HL-60 (cell line): Measurements from ENCODE around the gene RGL4.

Source experiments
- DNase-seq, 2 experiments: peaks; one replicate each; pipeline ENCODE4 v3.0.0-alpha.2; 2010 to 2020; ENCODE audit warnings: low read depth in 1 of 2, low spot score in 1 of 2
- H3K27ac ChIP-seq: fragments of 250-450 bp; sonication (Bioruptor Pico); replicated peaks from 2 replicates; pipeline ENCODE4 v1.5.1; 2020; ENCODE audit warnings: mild to moderate bottlenecking, moderate library complexity
- H3K27me3 ChIP-seq: fragments of 250-450 bp; sonication (Bioruptor Pico); 2 replicates; pipeline ENCODE4 v1.5.1; 2021; ENCODE audit warnings: mild to moderate bottlenecking, moderate library complexity; ENCODE audit not compliant: insufficient read depth, poor library complexity, severe bottlenecking
- H3K4me3 ChIP-seq: replicated peaks from 2 replicates; pipeline ENCODE4 v1.5.1; 2011; ENCODE audit warnings: mild to moderate bottlenecking, control low read depth, low read length; ENCODE audit not compliant: insufficient read depth
- GABPA ChIP-seq: IDR thresholded peaks from 2 replicates; pipeline ENCODE4 v1.6.1; 2012; ENCODE audit warnings: low read depth
- POLR2AphosphoS5 ChIP-seq: IDR thresholded peaks from 2 replicates; pipeline ENCODE4 v1.6.1; 2012; ENCODE audit warnings: low read depth
- SPI1 ChIP-seq: IDR thresholded peaks from 2 replicates; pipeline ENCODE4 v1.6.1; 2012; ENCODE audit warnings: low read depth, mild to moderate bottlenecking, borderline replicate concordance
- TF ChIP-seq, protein P1 (sequence below): IDR thresholded peaks from one replicate; pipeline ENCODE4 v1.5.1; 2011; ENCODE audit warnings: low read length, control low read depth, inconsistent platforms; ENCODE audit not compliant: insufficient read depth
- TF ChIP-seq, protein P2 (sequence below): IDR thresholded peaks from 2 replicates; pipeline ENCODE4 v1.6.1; 2012; ENCODE audit warnings: low read depth; ENCODE audit not compliant: insufficient replicate concordance

The RGL4 gene

DNA sequence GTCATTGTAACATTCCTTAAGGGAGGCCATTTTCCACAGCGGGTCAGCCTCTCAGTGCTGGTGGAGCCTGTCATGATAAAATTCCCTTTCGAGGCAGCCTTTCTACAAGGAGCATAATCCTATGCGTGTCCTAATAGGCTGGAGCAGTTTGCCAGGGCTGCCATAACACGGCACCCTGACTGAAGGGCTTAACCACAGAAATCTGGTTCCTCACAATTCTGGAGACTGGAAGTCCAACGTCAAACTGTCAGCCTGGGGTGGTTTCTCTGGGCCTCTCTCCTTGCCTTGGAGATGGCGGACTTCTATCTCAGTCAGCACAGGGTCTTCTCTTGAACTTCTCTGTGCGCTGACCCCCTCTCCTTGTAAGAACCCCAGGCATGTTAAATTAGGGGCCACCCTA, 1.4 kb upstream of the RGL4 start:
- no peak overlapping the region for H3K27ac ChIP-seq
- H3K27me3 ChIP-seq = no peaks in the 10 kb centered on the region
- H3K4me3 ChIP-seq = no peak overlapping the region
- TF ChIP-seq SPI1 (no peak), GABPA (no peak), POLR2AphosphoS5 (no peak)
- TF ChIP-seq, protein P1, sequence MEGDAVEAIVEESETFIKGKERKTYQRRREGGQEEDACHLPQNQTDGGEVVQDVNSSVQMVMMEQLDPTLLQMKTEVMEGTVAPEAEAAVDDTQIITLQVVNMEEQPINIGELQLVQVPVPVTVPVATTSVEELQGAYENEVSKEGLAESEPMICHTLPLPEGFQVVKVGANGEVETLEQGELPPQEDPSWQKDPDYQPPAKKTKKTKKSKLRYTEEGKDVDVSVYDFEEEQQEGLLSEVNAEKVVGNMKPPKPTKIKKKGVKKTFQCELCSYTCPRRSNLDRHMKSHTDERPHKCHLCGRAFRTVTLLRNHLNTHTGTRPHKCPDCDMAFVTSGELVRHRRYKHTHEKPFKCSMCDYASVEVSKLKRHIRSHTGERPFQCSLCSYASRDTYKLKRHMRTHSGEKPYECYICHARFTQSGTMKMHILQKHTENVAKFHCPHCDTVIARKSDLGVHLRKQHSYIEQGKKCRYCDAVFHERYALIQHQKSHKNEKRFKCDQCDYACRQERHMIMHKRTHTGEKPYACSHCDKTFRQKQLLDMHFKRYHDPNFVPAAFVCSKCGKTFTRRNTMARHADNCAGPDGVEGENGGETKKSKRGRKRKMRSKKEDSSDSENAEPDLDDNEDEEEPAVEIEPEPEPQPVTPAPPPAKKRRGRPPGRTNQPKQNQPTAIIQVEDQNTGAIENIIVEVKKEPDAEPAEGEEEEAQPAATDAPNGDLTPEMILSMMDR = no peak
- TF ChIP-seq, protein P2, sequence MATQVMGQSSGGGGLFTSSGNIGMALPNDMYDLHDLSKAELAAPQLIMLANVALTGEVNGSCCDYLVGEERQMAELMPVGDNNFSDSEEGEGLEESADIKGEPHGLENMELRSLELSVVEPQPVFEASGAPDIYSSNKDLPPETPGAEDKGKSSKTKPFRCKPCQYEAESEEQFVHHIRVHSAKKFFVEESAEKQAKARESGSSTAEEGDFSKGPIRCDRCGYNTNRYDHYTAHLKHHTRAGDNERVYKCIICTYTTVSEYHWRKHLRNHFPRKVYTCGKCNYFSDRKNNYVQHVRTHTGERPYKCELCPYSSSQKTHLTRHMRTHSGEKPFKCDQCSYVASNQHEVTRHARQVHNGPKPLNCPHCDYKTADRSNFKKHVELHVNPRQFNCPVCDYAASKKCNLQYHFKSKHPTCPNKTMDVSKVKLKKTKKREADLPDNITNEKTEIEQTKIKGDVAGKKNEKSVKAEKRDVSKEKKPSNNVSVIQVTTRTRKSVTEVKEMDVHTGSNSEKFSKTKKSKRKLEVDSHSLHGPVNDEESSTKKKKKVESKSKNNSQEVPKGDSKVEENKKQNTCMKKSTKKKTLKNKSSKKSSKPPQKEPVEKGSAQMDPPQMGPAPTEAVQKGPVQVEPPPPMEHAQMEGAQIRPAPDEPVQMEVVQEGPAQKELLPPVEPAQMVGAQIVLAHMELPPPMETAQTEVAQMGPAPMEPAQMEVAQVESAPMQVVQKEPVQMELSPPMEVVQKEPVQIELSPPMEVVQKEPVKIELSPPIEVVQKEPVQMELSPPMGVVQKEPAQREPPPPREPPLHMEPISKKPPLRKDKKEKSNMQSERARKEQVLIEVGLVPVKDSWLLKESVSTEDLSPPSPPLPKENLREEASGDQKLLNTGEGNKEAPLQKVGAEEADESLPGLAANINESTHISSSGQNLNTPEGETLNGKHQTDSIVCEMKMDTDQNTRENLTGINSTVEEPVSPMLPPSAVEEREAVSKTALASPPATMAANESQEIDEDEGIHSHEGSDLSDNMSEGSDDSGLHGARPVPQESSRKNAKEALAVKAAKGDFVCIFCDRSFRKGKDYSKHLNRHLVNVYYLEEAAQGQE = no peak
- DNase-seq = no peak

DNA sequence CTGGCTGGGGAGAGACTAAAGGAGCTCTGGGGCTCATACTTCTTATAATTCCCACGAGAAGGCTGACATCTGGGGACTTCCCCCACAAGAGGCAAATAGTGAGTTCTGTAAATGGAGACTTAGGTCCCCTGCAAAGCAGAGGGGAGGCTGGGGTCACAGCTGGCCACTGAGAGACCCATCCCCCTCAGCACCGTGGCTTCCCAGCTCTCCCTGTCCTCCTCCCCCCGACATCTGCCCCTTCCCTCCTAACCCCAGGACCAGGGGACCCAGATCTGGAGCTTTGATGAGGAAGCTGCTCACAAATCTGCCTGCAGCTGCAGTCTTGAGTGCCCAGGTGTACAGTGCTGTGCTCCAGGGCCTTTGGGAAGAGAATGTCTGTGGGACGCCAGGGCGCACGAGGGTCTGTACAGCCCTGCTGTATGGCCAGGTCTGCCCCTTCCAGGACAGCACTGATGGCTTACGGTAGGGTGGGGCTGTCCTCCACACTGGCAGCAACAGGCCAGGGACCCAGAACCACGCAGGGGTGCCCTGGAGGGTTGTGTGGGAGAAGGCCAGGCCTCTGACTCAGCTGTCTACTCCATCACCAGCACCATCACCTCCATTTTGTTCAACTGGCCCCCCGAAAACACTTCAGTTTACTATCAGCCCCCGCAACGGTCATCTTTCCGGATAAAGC, 1.1 kb downstream of the RGL4 start:
- no peak overlapping the region for H3K4me3 ChIP-seq
- no peak for TF ChIP-seq SPI1
- TF ChIP-seq, protein P1 = no peak
- TF ChIP-seq, protein P2 = no peak
- no peak for TF ChIP-seq GABPA
- no peak for TF ChIP-seq POLR2AphosphoS5
- no peak overlapping the region for H3K27ac ChIP-seq
- no peaks in the 10 kb centered on the region for H3K27me3 ChIP-seq
- DNase-seq = no peak

DNA sequence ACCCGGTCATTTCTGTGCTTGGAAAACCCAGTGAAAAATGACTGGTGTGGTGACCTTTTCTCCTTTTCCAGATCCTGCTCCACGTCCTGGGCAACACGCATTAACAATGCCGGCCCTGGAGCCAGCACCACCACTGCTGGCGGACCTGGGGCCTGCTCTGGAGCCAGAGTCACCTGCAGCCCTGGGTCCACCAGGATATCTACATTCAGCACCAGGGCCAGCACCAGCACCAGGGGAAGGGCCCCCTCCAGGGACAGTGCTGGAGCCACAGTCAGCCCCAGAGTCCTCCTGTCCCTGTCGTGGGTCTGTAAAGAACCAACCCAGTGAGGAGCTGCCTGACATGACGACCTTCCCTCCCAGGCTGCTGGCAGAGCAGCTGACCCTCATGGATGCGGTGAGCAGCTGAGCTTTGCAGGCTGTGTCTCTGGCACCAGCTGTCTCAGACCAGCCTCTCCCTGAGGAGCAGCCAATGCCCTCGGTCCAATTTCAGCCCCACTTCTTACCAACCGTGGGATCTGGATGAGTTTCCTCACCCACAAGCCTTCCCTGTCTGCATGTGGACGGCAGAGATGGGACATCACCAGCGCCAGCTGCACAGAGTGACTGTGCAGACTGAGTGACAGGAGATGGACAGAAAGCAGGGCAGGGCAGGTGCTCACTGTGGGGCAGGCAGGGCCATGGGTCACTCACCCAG, 1.9 kb downstream of the RGL4 start:
- Histone ChIP-seq H3K4me3 (no peak overlapping the region), H3K27ac (no peak overlapping the region), H3K27me3 (no peaks in the 10 kb centered on the region)
- no peak for DNase-seq
- TF ChIP-seq, protein P1 = no peak
- TF ChIP-seq SPI1 (no peak), POLR2AphosphoS5 (no peak)
- TF ChIP-seq, protein P2 = peak; percentile 89
